GM12801 (cell line): ENCODE results near the gene MIP.

Experiments
- CTCF ChIP-seq: IDR thresholded peaks from one replicate; pipeline ENCODE4 v1.5.1; 2011; ENCODE audit warnings: control low read depth; ENCODE audit not compliant: insufficient read length; ENCODE audit errors: extremely low read depth

MIP gene

GRCh38 chr12:56413392-56413791 lies 41.1 kb downstream of the MIP start:
- no peak for TF ChIP-seq CTCF

GRCh38 chr12:56411781-56412639 lies 42.4 kb downstream of the MIP start:
- TF ChIP-seq CTCF = no peak

GRCh38 chr12:56410768-56411167 lies 43.7 kb downstream of the MIP start:
- TF ChIP-seq CTCF = no peak

GRCh38 chr12:56408799-56409417 lies 45.5 kb downstream of the MIP start:
- no peak for TF ChIP-seq CTCF
